ENCODE measurements around the gene FHL1. TPM values are rescaled to one million over a fixed set of nuclear protein-coding genes. Genes with fewer than 3 reads are reported as not detected.

FHL1 gene
- total RNA-seq, 1 experiment from 2014 or later = 20.0 TPM

DNA sequence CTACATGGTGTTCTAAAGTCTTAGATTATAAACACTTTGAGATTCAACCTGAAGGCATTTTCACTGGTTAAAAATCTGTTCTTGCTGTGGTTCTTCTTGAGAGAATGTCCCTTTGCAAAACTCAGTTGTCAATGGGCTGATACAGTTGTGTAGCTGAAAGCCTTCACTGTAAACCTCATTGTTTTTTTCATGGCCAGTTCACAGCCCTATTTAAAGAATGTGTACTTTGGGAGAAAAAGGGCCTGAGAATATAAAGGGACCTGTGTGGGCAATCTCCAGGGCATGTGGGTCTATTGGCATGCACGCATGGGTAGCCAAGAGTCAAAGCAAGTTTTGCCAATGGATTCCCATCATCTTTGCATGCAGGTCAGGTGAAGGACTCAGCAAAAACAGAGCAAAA lies 111.6 kb downstream of the FHL1 start:
- intact Hi-C loops (cut with micrococcal nuclease) = loop anchor here (10.0 kb wide), 1 partner anchor 236 kb away; the partner anchor contains the start of gene HTATSF1
- Histone ChIP-seq H2AFZ (ENCODE audit: low read depth, low read length, poor library complexity, severe bottlenecking) (no peak overlapping the region), H3K36me3 (ENCODE audit: control insufficient read depth in 1 of 2, insufficient read depth in 2 of 2, low read length in 2 of 2) (no peaks in the 10 kb centered on the region), H3K4me3 (replicated peaks in 1 of 2; ENCODE audit: low read depth in 1 of 2, low read length in 2 of 2) (no peak overlapping the region), H3K4me1 (ENCODE audit: control insufficient read depth in 1 of 2, insufficient read depth in 2 of 2, low read length in 2 of 2) (no peaks in the 10 kb centered on the region), H3K9me3 (ENCODE audit: control insufficient read depth in 1 of 2, insufficient read depth in 1 of 2, low read depth in 1 of 2, low read length in 2 of 2) (no peaks in the 10 kb centered on the region), H3K27ac (ENCODE audit: low read depth, low read length) (no peak overlapping the region), H3K27me3 (ENCODE audit: insufficient read depth, low read length) (no peaks in the 10 kb centered on the region), H3K79me2 (ENCODE audit: insufficient read depth, low read length) (no peaks in the 10 kb centered on the region), H4K20me1 (ENCODE audit: insufficient read depth) (no peaks in the 10 kb centered on the region), H3K9me2 (ENCODE audit: insufficient read depth) (no peaks in the 10 kb centered on the region), H3K9ac (ENCODE audit: low read length) (no peak overlapping the region), H3K4me2 (ENCODE audit: low read length) (no peak overlapping the region)
- DNase-seq (ENCODE audit: low read depth, low spot score) (no peak), ATAC-seq (no peak)
- TF ChIP-seq RAD21 (IDR thresholded peaks at IDR 0.05; ENCODE audit: low read depth) (no peak), SP1 (IDR thresholded peaks at IDR 0.05; ENCODE audit: low read depth) (no peak), ZFX (IDR thresholded peaks at IDR 0.05) (no peak), CTCF (IDR thresholded peaks at IDR 0.05 in 2 of 3, conservative IDR thresholded peaks at IDR 0.05 in 1 of 3; ENCODE audit: borderline replicate concordance in 1 of 3, insufficient read depth in 1 of 3, low read depth in 2 of 3, low read length in 2 of 3) (no peak), ELF1 (IDR thresholded peaks at IDR 0.05; ENCODE audit: borderline replicate concordance, low read depth) (no peak), MAX (IDR thresholded peaks at IDR 0.05) (no peak), POLR2AphosphoS5 (IDR thresholded peaks at IDR 0.05; ENCODE audit: low read depth, low read length) (no peak), SIN3A (IDR thresholded peaks at IDR 0.05; ENCODE audit: low read depth) (no peak), ZNF274 (IDR thresholded peaks at IDR 0.05; ENCODE audit: low read depth, low read length) (no peak), FOSL1 (IDR thresholded peaks at IDR 0.05; ENCODE audit: low read depth) (no peak), JUND (IDR thresholded peaks at IDR 0.05) (no peak), EZH2phosphoT487 (IDR thresholded peaks at IDR 0.05; ENCODE audit: borderline replicate concordance) (no peak), EZH2 (IDR thresholded peaks at IDR 0.05) (no peak), CEBPB (IDR thresholded peaks at IDR 0.05; ENCODE audit: low read depth) (no peak), SRF (IDR thresholded peaks at IDR 0.05; ENCODE audit: low read depth) (no peak), EGR1 (IDR thresholded peaks at IDR 0.05; ENCODE audit: low read depth) (no peak), CBX3 (IDR thresholded peaks at IDR 0.05; ENCODE audit: low read depth) (no peak)
- TF ChIP-seq, protein P1, sequence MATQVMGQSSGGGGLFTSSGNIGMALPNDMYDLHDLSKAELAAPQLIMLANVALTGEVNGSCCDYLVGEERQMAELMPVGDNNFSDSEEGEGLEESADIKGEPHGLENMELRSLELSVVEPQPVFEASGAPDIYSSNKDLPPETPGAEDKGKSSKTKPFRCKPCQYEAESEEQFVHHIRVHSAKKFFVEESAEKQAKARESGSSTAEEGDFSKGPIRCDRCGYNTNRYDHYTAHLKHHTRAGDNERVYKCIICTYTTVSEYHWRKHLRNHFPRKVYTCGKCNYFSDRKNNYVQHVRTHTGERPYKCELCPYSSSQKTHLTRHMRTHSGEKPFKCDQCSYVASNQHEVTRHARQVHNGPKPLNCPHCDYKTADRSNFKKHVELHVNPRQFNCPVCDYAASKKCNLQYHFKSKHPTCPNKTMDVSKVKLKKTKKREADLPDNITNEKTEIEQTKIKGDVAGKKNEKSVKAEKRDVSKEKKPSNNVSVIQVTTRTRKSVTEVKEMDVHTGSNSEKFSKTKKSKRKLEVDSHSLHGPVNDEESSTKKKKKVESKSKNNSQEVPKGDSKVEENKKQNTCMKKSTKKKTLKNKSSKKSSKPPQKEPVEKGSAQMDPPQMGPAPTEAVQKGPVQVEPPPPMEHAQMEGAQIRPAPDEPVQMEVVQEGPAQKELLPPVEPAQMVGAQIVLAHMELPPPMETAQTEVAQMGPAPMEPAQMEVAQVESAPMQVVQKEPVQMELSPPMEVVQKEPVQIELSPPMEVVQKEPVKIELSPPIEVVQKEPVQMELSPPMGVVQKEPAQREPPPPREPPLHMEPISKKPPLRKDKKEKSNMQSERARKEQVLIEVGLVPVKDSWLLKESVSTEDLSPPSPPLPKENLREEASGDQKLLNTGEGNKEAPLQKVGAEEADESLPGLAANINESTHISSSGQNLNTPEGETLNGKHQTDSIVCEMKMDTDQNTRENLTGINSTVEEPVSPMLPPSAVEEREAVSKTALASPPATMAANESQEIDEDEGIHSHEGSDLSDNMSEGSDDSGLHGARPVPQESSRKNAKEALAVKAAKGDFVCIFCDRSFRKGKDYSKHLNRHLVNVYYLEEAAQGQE (IDR thresholded peaks at IDR 0.05; ENCODE audit: low read depth) = no peak
- TF ChIP-seq, protein P2, sequence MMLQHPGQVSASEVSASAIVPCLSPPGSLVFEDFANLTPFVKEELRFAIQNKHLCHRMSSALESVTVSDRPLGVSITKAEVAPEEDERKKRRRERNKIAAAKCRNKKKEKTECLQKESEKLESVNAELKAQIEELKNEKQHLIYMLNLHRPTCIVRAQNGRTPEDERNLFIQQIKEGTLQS (IDR thresholded peaks at IDR 0.05) = no peak
- ChIA-PET CTCF (no interaction called here), POLR2A (no interaction called here), RAD21 (ENCODE audit: low non-redundant PET in 1 of 2, low total read pairs in 2 of 2, uncharacterized antibody in 2 of 2, unreplicated experiment in 2 of 2) (no interaction called here)
- no TSS peak for BruUV-seq (replicated peaks)
